ENCODE measurements around the gene SNX27. TPM values are rescaled to one million over a fixed set of nuclear protein-coding genes. Genes with fewer than 3 reads are reported as not detected.

The SNX27 gene
- total and polyA plus RNA-seq, 10 of the 15 experiments (the other 5 are each of a cell fraction or from before 2014, with no cell fraction given) = 3.8 to 21.8 (median 12.5) TPM

GRCh38 chr1:151565502-151566189 lies 46.2 kb upstream of the SNX27 start (continued):
- TF ChIP-seq ZNF687 (IDR thresholded peaks at IDR 0.05) (no peak), SMARCA5 (IDR thresholded peaks at IDR 0.05) (no peak), E2F8 (IDR thresholded peaks at IDR 0.05; ENCODE audit: low read depth, partially characterized antibody) (no peak)

- no peaks in the 10 kb centered on the region for H4K20me1 ChIP-seq (ENCODE audit: control insufficient read depth, insufficient read depth)
- H3K27ac ChIP-seq (ENCODE audit: control insufficient read depth, insufficient read depth) = no peak overlapping the region
- no peak for ATAC-seq
- in situ Hi-C loops (cut with MboI) (no loop called here), intact Hi-C loops (cut with micrococcal nuclease; ENCODE audit: unreplicated experiment) (no loop called here)
- FAIRE-seq = no peak
- H3K9ac ChIP-seq (ENCODE audit: control insufficient read depth, insufficient read depth, low read length) = no peak overlapping the region
- no peaks in the 10 kb centered on the region for H3K4me1 ChIP-seq (ENCODE audit: control insufficient read depth, insufficient read depth, low read length)
- no peaks in the 10 kb centered on the region for H3K9me3 ChIP-seq (replicated peaks; ENCODE audit: control insufficient read depth, insufficient read depth, low read length)
- H3K27me3 ChIP-seq (replicated peaks in 1 of 2; ENCODE audit: control insufficient read depth in 2 of 2, insufficient read depth in 2 of 2, low read length in 1 of 2) = no peaks in the 10 kb centered on the region
- no peaks in the 10 kb centered on the region for H3K36me3 ChIP-seq (ENCODE audit: control insufficient read depth in 2 of 2, insufficient read depth in 2 of 2, low read length in 1 of 2)
- H3K4me3 ChIP-seq = no peak overlapping the region
- H3K4me2 ChIP-seq (ENCODE audit: control insufficient read depth, insufficient read depth) = no peak overlapping the region
- ChIA-PET CTCF (no interaction called here), SMC1A (ENCODE audit: uncharacterized antibody, unreplicated experiment) (interaction anchor here (0.8 kb wide), 1 partner anchor 9 kb away, joined by 3 read pairs; no protein-coding TSS in a partner anchor), POLR2A (no interaction called here), RAD21 (ENCODE audit: unreplicated experiment) (no interaction called here)
- DNase-seq (ENCODE audit: low read depth, low spot score) = no peak
- no peaks in the 10 kb centered on the region for H3K79me2 ChIP-seq (ENCODE audit: control insufficient read depth, insufficient read depth, low read length)
- WGBS (ENCODE audit: insufficient coverage, insufficient replicate concordance, low lambda C conversion rate, missing lambda C conversion rate) = 40% methylated on average over 3 of the region's 3 CpGs
- no peak overlapping the region for H2AFZ ChIP-seq (ENCODE audit: control insufficient read depth, low read depth, low read length)
- BruUV-seq (replicated peaks) = no TSS peak
- TF ChIP-seq SUPT20H (IDR thresholded peaks at IDR 0.05; ENCODE audit: borderline replicate concordance, control insufficient read depth, low read depth, low read length) = no peak
- no peak for TF ChIP-seq NRF1 (conservative IDR thresholded peaks at IDR 0.05; ENCODE audit: low read depth, low read length)
- TF ChIP-seq ZBED1 (IDR thresholded peaks at IDR 0.05; ENCODE audit: borderline replicate concordance) = no peak
- no peak for TF ChIP-seq MYC (IDR thresholded peaks at IDR 0.05; ENCODE audit: insufficient read depth, insufficient read length, insufficient replicate concordance, low read length, severe bottlenecking)
- TF ChIP-seq KLF5 (IDR thresholded peaks at IDR 0.05; ENCODE audit: partially characterized antibody) = no peak
- no peak for TF ChIP-seq FOXK2 (IDR thresholded peaks at IDR 0.05)
- TF ChIP-seq NR2C2 (IDR thresholded peaks at IDR 0.05; ENCODE audit: borderline replicate concordance, control insufficient read depth, insufficient read length, low read depth) = no peak
- no peak for TF ChIP-seq ATF3 (IDR thresholded peaks at IDR 0.05; ENCODE audit: borderline replicate concordance, extremely low read depth, low read depth, low read length)
- no peak for TF ChIP-seq BMI1 (IDR thresholded peaks at IDR 0.05; ENCODE audit: borderline replicate concordance)
- TF ChIP-seq MEF2B (IDR thresholded peaks at IDR 0.05; ENCODE audit: partially characterized antibody, poor library complexity, severe bottlenecking) = no peak
Measured at GRCh38 chr1:151568626-151569088, 43.2 kb upstream of the SNX27 start.
